Measurements from ENCODE around the gene UBE2E2.
A peak's percentile ranks its signal among the peaks of the same experiment; 100 is the strongest.

Gene UBE2E2

DNA sequence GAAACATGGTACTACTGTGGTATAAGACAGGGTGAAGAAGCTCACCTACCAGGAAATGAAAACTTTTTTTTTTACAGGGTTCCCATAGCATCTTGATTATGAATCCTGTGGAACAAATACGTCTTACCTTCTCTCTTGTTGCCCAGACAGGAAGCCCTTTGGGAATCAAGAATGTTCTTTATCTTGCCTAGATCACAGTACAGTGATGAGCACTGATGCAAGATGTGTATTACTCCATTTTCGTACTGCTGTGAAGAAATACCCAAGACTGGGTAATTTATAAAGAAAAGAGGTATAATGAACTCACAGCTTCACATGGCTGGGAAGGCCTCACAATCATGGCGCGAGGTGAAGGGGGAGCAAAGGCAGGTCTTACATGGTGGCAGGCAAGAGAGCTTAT, 281.3 kb downstream of the UBE2E2 start:
- peaks cover 8 to 11% of the 10 kb centered on the region in 2 donors for H3K4me1 ChIP-seq (ENCODE audit: control insufficient read depth in 2 of 2, insufficient read depth in 1 of 2, low read depth in 1 of 2, low read length in 2 of 2)
- H2AK5ac ChIP-seq (ENCODE audit: low read depth, low read length): no peak overlapping the region
- H3K36me3 ChIP-seq (replicated peaks in 1 of 2; ENCODE audit: control insufficient read depth in 2 of 2, insufficient read depth in 2 of 2, low read length in 2 of 2): no peaks in the 10 kb centered on the region
- H3K4ac ChIP-seq (ENCODE audit: low read length): no peak overlapping the region
- H3K4me2 ChIP-seq (ENCODE audit: insufficient read depth, low read length, poor library complexity, severe bottlenecking): no peak overlapping the region
- no peak overlapping the region for H4K8ac ChIP-seq (ENCODE audit: low read depth, low read length)
- peaks cover 3 to 21% of the 10 kb centered on the region in 2 donors for H3K9me3 ChIP-seq (replicated peaks in 1 of 2; ENCODE audit: control insufficient read depth in 2 of 2, insufficient read depth in 1 of 2, low read depth in 1 of 2, low read length in 2 of 2)
- H3K14ac ChIP-seq (ENCODE audit: low read length): no peak overlapping the region
- no peak overlapping the region for H3K4me3 ChIP-seq (ENCODE audit: low read length in 2 of 2)
- no peak overlapping the region for H2BK120ac ChIP-seq (ENCODE audit: low read depth, low read length)
- H3K27me3 ChIP-seq (ENCODE audit: control insufficient read depth in 3 of 3, insufficient read depth in 3 of 3, low read depth in 1 of 3, low read length in 3 of 3): no peaks in the 10 kb centered on the region
- no peak overlapping the region for H4K91ac ChIP-seq (ENCODE audit: low read depth, low read length, poor library complexity)
- H3K23ac ChIP-seq (ENCODE audit: low read depth, low read length, poor library complexity): no peak overlapping the region
- WGBS, 2 donors (ENCODE audit: extremely low coverage in 2 of 2, insufficient read length in 2 of 2, insufficient replicate concordance in 1 of 2): no CpG with 5 or more reads among the region's 4 CpGs
- no peak overlapping the region for H3K9ac ChIP-seq (ENCODE audit: low read depth, low read length, poor library complexity)
- H2BK12ac ChIP-seq (ENCODE audit: low read length): no peak overlapping the region
- H3K18ac ChIP-seq (ENCODE audit: low read length): no peak overlapping the region
- no peak overlapping the region for H2BK15ac ChIP-seq (ENCODE audit: low read length)
- H2AFZ ChIP-seq (ENCODE audit: low read length): no peak overlapping the region
- H2BK5ac ChIP-seq (ENCODE audit: low read length): no peak overlapping the region
- DNase-seq (ENCODE audit: low spot score): no peak
- no peak overlapping the region for H3K27ac ChIP-seq (replicated peaks; ENCODE audit: low read length)
- no peaks in the 10 kb centered on the region for H3K79me1 ChIP-seq (ENCODE audit: low read depth, low read length)

DNA sequence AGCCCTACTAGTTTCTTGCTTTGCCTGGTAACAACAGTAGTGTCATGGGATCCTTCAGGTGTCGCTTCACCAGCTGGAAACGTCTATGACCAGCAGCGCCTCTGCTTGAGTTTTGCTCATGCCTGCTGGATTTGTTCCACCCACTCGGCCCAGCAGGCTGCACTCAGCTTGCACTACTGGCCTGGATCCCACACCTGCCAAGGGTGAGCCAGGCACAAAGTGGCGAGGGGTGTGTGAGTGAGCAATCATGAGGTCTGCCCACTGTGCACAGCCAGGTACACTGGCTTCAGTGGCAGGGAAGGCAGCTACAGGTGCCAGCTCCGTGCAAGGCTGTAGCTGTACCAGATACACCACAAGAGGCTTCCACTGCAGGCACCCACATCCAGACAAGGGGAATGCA, 282.8 kb downstream of the UBE2E2 start:
- H3K36me3 ChIP-seq (replicated peaks in 1 of 2; ENCODE audit: control insufficient read depth in 2 of 2, insufficient read depth in 2 of 2, low read length in 2 of 2): no peaks in the 10 kb centered on the region
- peaks cover 8 to 21% of the 10 kb centered on the region in 2 donors for H3K4me1 ChIP-seq (ENCODE audit: control insufficient read depth in 2 of 2, insufficient read depth in 1 of 2, low read depth in 1 of 2, low read length in 2 of 2)
- no peak overlapping the region for H3K4me2 ChIP-seq (ENCODE audit: insufficient read depth, low read length, poor library complexity, severe bottlenecking)
- H2BK5ac ChIP-seq (ENCODE audit: low read length): no peak overlapping the region
- H3K14ac ChIP-seq (ENCODE audit: low read length): no peak overlapping the region
- no peak overlapping the region for H4K91ac ChIP-seq (ENCODE audit: low read depth, low read length, poor library complexity)
- H3K9ac ChIP-seq (ENCODE audit: low read depth, low read length, poor library complexity): peak overlapping the region; percentile 57
- peak overlapping the region; percentile 27 for H2BK15ac ChIP-seq (ENCODE audit: low read length)
- H3K27ac ChIP-seq (replicated peaks; ENCODE audit: low read length): no peak overlapping the region
- no peaks in the 10 kb centered on the region for H3K79me1 ChIP-seq (ENCODE audit: low read depth, low read length)
- no peak overlapping the region for H2BK120ac ChIP-seq (ENCODE audit: low read depth, low read length)
- DNase-seq (ENCODE audit: low spot score): no peak
- H3K4ac ChIP-seq (ENCODE audit: low read length): no peak overlapping the region
- H2AK5ac ChIP-seq (ENCODE audit: low read depth, low read length): no peak overlapping the region
- peak overlapping the region; percentile 35 for H3K23ac ChIP-seq (ENCODE audit: low read depth, low read length, poor library complexity)
- H2BK12ac ChIP-seq (ENCODE audit: low read length): no peak overlapping the region
- peaks cover 3 to 21% of the 10 kb centered on the region in 2 donors for H3K9me3 ChIP-seq (replicated peaks in 1 of 2; ENCODE audit: control insufficient read depth in 2 of 2, insufficient read depth in 1 of 2, low read depth in 1 of 2, low read length in 2 of 2)
- no peaks in the 10 kb centered on the region for H3K27me3 ChIP-seq (ENCODE audit: control insufficient read depth in 3 of 3, insufficient read depth in 3 of 3, low read depth in 1 of 3, low read length in 3 of 3)
- H3K18ac ChIP-seq (ENCODE audit: low read length): peak overlapping the region; percentile 82
- peak overlapping the region in 1 of 2 donors; percentile 40 for H3K4me3 ChIP-seq (ENCODE audit: low read length in 2 of 2)
- H4K8ac ChIP-seq (ENCODE audit: low read depth, low read length): no peak overlapping the region
- WGBS, 2 donors (ENCODE audit: extremely low coverage in 2 of 2, insufficient read length in 2 of 2, insufficient replicate concordance in 1 of 2): no CpG with 5 or more reads among the region's 6 CpGs
- H2AFZ ChIP-seq (ENCODE audit: low read length): no peak overlapping the region

DNA sequence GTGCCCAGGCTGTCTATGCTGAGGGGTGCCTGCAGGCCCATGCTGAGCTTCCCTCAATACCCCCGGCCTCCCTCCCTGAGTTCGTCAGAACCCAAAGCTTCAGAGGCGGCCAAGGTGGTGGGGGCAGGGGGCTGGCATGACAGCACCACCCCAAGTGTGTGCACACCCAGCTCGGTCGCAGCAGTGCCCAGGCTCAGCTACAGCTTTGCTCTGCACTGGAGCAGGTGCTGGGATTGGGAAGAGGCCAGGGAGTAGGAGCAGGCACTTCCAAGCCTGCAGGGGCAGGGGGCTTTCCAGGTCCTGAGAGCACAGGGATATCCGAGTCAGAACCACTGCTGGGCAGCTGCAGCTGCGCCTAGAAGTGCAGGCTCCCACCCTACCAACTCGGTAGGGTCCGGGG, 283.9 kb downstream of the UBE2E2 start:
- H3K4me1 ChIP-seq (ENCODE audit: control insufficient read depth in 2 of 2, insufficient read depth in 1 of 2, low read depth in 1 of 2, low read length in 2 of 2): peaks cover 6 to 18% of the 10 kb centered on the region in 2 donors
- no peak overlapping the region for H3K27ac ChIP-seq (replicated peaks; ENCODE audit: low read length)
- H3K4ac ChIP-seq (ENCODE audit: low read length): no peak overlapping the region
- H3K4me2 ChIP-seq (ENCODE audit: insufficient read depth, low read length, poor library complexity, severe bottlenecking): no peak overlapping the region
- H3K23ac ChIP-seq (ENCODE audit: low read depth, low read length, poor library complexity): no peak overlapping the region
- peaks cover 3 to 21% of the 10 kb centered on the region in 2 donors for H3K9me3 ChIP-seq (replicated peaks in 1 of 2; ENCODE audit: control insufficient read depth in 2 of 2, insufficient read depth in 1 of 2, low read depth in 1 of 2, low read length in 2 of 2)
- H2BK120ac ChIP-seq (ENCODE audit: low read depth, low read length): peak overlapping the region; percentile 35
- no peak overlapping the region for H3K9ac ChIP-seq (ENCODE audit: low read depth, low read length, poor library complexity)
- H2BK12ac ChIP-seq (ENCODE audit: low read length): no peak overlapping the region
- no peaks in the 10 kb centered on the region for H3K27me3 ChIP-seq (ENCODE audit: control insufficient read depth in 3 of 3, insufficient read depth in 3 of 3, low read depth in 1 of 3, low read length in 3 of 3)
- H3K79me1 ChIP-seq (ENCODE audit: low read depth, low read length): no peaks in the 10 kb centered on the region
- no peak overlapping the region for H3K14ac ChIP-seq (ENCODE audit: low read length)
- no peak for DNase-seq (ENCODE audit: low spot score)
- WGBS, 2 donors (ENCODE audit: extremely low coverage in 2 of 2, insufficient read length in 2 of 2, insufficient replicate concordance in 1 of 2): no CpG with 5 or more reads among the region's 9 CpGs
- H3K4me3 ChIP-seq (ENCODE audit: low read length in 2 of 2): no peak overlapping the region
- H4K91ac ChIP-seq (ENCODE audit: low read depth, low read length, poor library complexity): no peak overlapping the region
- no peak overlapping the region for H2AFZ ChIP-seq (ENCODE audit: low read length)
- peak overlapping the region; percentile 46 for H3K18ac ChIP-seq (ENCODE audit: low read length)
- no peak overlapping the region for H2BK5ac ChIP-seq (ENCODE audit: low read length)
- H2BK15ac ChIP-seq (ENCODE audit: low read length): peak overlapping the region; percentile 38
- H2AK5ac ChIP-seq (ENCODE audit: low read depth, low read length): peak overlapping the region; percentile 33
- H3K36me3 ChIP-seq (replicated peaks in 1 of 2; ENCODE audit: control insufficient read depth in 2 of 2, insufficient read depth in 2 of 2, low read length in 2 of 2): no peaks in the 10 kb centered on the region
- H4K8ac ChIP-seq (ENCODE audit: low read depth, low read length): no peak overlapping the region

DNA sequence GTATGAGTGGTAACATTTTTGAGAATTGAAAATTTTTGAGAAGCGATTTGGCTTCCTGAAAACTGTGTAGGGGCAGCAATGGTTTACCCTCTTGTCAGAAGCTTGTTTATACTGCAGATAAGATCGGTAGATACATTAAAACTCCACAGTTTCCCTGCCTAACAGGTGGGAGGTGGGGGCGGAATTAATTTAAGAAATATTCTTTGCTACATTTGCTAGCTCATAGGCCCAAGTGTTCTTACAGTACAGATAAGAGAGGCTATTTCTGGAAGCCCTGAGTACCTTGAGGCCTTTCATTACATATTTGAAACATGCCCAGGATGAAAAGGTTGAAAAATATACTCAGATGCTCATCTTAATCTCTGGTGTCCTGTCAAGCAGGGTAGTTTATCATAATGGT, 285.5 kb downstream of the UBE2E2 start:
- H2AK5ac ChIP-seq (ENCODE audit: low read depth, low read length): no peak overlapping the region
- H3K23ac ChIP-seq (ENCODE audit: low read depth, low read length, poor library complexity): no peak overlapping the region
- no peak for DNase-seq (ENCODE audit: low spot score)
- no peak overlapping the region for H2BK5ac ChIP-seq (ENCODE audit: low read length)
- no peak overlapping the region for H3K4me2 ChIP-seq (ENCODE audit: insufficient read depth, low read length, poor library complexity, severe bottlenecking)
- no peaks in the 10 kb centered on the region for H3K36me3 ChIP-seq (replicated peaks in 1 of 2; ENCODE audit: control insufficient read depth in 2 of 2, insufficient read depth in 2 of 2, low read length in 2 of 2)
- no peak overlapping the region for H4K91ac ChIP-seq (ENCODE audit: low read depth, low read length, poor library complexity)
- WGBS, 2 donors (ENCODE audit: extremely low coverage in 2 of 2, insufficient read length in 2 of 2, insufficient replicate concordance in 1 of 2): no CpG with 5 or more reads among the region's 3 CpGs
- H2BK120ac ChIP-seq (ENCODE audit: low read depth, low read length): no peak overlapping the region
- no peak overlapping the region for H2BK15ac ChIP-seq (ENCODE audit: low read length)
- peaks cover 3 to 21% of the 10 kb centered on the region in 2 donors for H3K9me3 ChIP-seq (replicated peaks in 1 of 2; ENCODE audit: control insufficient read depth in 2 of 2, insufficient read depth in 1 of 2, low read depth in 1 of 2, low read length in 2 of 2)
- no peak overlapping the region for H2BK12ac ChIP-seq (ENCODE audit: low read length)
- no peak overlapping the region for H2AFZ ChIP-seq (ENCODE audit: low read length)
- H3K4me3 ChIP-seq (ENCODE audit: low read length in 2 of 2): no peak overlapping the region
- no peak overlapping the region for H3K4ac ChIP-seq (ENCODE audit: low read length)
- H3K79me1 ChIP-seq (ENCODE audit: low read depth, low read length): no peaks in the 10 kb centered on the region
- peaks cover 6 to 18% of the 10 kb centered on the region in 2 donors for H3K4me1 ChIP-seq (ENCODE audit: control insufficient read depth in 2 of 2, insufficient read depth in 1 of 2, low read depth in 1 of 2, low read length in 2 of 2)
- H3K14ac ChIP-seq (ENCODE audit: low read length): no peak overlapping the region
- H3K9ac ChIP-seq (ENCODE audit: low read depth, low read length, poor library complexity): no peak overlapping the region
- H3K27me3 ChIP-seq (ENCODE audit: control insufficient read depth in 3 of 3, insufficient read depth in 3 of 3, low read depth in 1 of 3, low read length in 3 of 3): no peaks in the 10 kb centered on the region
- H3K18ac ChIP-seq (ENCODE audit: low read length): no peak overlapping the region
- no peak overlapping the region for H4K8ac ChIP-seq (ENCODE audit: low read depth, low read length)
- no peak overlapping the region for H3K27ac ChIP-seq (replicated peaks; ENCODE audit: low read length)
